Measurements from ENCODE around the gene UBL4A.

- TF ChIP-seq CTCF (IDR thresholded peaks at IDR 0.05) (no peak), EZH2 (IDR thresholded peaks at IDR 0.05) (no peak)
These were observed 48.2 kb downstream of the UBL4A start for GRCh38 chrX:154437971-154438893.

All from neural progenitor cell (in vitro differentiated cells).